Stimulated activated CD8-positive, alpha-beta memory T cell treated with anti-CD3 and anti-CD28 coated beads, Interleukin-2, amount 100 ng/mL, for 1 hour (primary cell): Measurements from ENCODE around the gene ULK3.
"Not testable (repeated sequence)": the region's sequence is repeated elsewhere in the genome, so short reads cannot be mapped to it uniquely, and the experiment has no call there.

Experiments used
- DNase-seq, 2 donors: peaks; one replicate each; pipeline ENCODE4 v3.0.0-alpha.2; 2020; ENCODE audit warnings: low read depth in 2 of 2

Gene ULK3, protein sequence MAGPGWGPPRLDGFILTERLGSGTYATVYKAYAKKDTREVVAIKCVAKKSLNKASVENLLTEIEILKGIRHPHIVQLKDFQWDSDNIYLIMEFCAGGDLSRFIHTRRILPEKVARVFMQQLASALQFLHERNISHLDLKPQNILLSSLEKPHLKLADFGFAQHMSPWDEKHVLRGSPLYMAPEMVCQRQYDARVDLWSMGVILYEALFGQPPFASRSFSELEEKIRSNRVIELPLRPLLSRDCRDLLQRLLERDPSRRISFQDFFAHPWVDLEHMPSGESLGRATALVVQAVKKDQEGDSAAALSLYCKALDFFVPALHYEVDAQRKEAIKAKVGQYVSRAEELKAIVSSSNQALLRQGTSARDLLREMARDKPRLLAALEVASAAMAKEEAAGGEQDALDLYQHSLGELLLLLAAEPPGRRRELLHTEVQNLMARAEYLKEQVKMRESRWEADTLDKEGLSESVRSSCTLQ

DNA sequence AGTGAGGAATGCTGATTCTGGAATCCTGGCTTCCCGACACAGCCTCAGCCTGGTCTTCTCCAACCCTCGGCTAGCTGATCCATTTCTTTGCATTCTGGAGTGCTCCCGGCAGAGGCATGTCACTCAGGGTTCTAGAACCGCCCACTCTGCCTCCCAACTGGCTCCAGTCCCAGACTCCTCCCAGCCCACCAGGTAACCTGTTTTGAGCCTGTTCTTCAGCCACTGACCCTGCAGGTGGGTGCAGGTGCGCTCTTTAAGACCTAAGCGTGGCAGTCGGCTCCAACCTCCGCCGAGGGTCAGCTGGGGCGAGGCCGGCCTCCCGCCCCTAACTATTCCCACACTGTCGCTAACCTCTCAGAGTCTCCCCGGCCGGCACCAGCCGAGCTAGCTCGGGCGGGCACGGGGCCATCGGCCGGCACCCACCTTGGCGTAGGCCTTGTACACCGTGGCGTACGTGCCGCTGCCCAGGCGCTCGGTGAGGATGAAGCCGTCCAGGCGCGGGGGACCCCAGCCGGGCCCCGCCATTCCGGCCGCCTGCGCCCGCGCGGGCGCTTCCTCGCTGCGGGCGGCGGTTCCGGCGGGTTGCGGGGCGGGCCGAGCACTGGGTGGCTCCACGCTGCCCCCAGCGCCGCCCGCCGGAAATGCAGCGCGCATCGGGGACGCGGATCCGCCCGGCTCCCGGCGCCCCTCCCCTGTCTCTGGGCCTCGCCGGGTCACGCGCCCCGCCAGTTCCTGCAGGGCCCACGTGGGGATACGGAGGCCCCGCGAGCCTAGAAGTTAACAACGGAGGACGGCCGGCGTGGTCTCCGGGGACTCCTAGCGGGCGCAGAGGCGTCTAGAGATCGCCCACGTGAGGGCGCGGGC, at the start of gene ULK3:
ULK3 (minus strand) TSS at position 576 of the 864 bp plus-strand sequence; CDS start at position 525, 51 bp downstream.
- peak; percentile 81 to 85 for DNase-seq

DNA sequence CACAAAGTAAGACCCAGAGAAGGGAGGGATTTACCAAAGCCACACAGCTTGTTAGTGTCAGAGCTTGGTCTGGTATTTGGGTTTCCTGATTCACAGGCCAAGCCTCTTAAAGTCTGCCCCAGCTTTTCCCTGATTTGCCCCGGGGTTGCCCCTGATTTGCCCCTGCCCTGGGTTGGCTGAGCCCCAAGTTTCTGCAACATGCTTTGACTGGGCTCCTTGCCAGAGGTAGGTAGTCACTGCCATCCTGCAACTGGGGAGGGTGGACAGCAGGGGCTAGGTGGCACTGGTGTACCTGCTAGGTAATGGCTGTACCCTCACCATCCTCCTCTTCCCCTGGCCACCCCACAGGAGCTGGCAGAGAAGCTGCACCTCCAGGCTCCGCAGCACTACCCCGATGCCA, 49.4 kb upstream of the ULK3 start:
- no peak for DNase-seq

- DNase-seq: no peak
Observed at GRCh38 chr15:74891469-74891868, 48.5 kb upstream of the ULK3 start.

DNA sequence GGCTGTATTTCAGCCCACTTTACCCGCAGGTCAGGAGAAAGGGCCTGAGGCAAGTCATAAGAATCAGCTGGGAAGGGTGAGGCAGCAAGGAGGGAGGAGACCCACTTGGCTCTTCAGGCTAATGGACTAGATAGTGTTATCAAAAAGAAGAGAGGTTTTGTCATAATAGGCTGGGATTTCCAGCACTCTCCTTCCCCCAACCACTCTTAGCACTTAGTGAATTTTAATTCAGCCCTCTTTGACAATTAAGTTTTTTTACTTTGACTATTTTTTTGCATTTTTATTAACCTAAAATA, 47.7 kb upstream of the ULK3 start:
- no peak for DNase-seq

DNA sequence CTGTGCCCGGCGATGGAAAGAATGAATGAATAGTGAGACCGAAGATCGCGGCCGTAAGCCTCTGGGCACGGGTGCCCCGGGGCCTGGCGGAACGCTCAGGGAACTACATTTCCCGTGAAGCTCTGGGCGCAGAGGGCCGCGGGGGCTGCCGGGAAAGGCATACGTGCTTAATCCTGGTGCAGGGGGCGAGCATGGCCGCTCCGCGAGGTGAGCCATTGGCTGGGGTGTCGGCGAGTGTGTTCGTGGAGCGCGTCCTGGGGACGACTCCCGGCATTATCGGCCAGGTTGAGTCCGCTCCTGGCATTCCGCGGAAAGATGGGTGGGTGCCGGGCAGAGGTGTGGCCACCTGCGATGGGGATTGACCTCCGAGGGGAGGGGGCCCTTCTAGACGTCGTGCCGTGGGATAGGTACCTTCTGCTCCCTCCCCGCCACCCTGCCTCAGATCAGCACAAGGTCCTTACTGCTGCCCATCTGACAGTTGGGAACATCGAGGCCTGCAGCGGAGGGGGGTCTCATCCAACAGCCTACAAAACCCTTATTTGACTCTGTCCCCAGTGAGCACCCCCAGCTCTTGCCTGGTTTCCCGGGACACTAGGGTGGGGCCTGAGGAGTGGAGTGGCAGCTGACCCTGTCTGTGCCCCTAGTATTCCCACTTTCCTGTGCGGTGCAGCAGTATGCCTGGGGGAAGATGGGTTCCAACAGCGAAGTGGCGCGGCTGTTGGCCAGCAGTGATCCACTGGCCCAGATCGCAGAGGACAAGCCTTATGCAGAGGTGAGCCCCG, 47.1 kb upstream of the ULK3 start, which contains the start of gene MPI:
MPI (plus strand) TSS at position 160 of the 782 bp plus-strand sequence; CDS start at position 192, 32 bp downstream.
- DNase-seq: peak; percentile 59 to 70

DNA sequence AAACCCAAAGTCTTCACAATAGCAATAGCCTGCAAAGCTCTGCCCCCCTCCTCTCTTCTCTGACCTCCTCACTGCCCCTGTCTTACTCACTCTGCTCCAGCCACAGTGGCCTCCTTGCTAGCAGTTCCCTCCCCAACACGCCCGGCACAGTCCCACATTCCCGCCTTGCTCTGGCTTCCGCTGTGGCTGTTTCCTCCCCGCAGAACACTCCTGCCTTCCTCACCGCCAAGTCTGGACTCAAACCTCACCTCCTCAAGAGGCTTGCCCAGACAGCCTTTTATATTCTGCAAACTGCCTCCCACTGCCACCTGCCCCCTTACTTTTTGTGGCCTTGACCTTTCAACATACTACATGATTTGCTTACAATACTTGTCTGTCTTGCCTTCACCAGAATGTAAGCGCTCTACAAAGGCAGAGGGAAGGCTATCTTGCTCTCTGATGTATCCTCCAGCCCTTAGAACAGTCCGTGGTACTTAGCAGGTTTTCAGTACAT, 46.5 kb upstream of the ULK3 start:
- DNase-seq: no peak

DNA sequence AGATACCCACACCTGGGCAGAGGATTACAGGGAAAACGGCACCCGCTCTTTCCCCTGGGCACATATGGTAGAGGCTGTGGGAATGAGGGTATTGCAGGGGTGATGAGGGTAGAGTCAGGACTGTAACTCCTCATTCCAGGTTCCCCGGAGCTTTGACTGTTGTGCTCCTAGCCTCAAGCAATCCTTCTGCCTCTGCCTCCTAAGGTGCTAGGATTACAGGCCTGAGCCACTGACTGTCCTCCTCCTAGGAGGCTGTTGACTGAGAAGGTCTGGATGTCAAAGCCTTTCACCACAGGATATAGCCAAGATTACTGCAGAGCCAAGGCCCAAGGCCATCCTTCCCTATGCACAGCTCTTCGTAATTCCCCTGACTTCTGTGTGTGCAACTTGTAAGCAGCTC, 45.8 kb upstream of the ULK3 start:
- DNase-seq: no peak

GRCh38 chr15:74887537-74888193, 44.7 kb upstream of the ULK3 start:
- not testable (repeated sequence) for DNase-seq

GRCh38 chr15:74885461-74885860, 42.5 kb upstream of the ULK3 start:
- no peak for DNase-seq

DNA sequence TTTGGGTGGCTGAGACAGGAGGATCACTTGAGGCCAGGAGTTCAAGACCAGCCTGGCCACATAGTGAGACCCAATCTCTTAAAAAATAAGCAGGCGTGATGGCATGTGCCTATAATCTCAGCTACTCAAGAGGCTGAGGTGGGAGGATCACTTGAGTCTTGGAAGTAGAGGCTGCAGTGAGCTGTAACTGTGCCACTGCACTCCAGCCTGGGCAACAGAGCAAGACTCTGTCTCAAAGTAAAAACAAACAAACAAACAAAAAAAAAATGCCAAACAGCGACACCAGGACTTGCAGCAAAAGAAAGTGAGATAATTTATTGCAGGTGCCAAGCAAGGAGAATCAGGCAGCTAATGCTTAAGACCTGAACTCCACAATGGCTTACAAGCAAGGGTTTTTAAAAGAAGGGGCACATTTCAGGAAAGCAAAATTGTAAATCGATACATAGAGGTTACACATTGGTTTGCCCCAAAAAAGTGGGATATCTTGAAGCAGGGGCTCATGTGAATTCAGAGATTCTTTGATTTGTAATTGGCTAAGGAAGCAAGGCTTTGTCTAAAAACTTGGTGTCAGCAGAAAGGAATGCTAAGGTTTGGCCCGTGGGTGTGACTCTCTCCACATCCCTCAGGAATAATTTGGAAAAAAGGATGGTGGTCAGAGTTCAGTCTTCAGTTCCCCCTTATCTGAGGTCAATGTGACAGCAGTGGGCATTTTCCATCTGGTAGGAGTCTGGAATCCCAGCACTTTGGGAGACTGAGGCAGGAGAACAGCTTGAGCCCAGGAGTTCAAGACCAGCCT, 41.7 kb upstream of the ULK3 start:
- no peak for DNase-seq

DNA sequence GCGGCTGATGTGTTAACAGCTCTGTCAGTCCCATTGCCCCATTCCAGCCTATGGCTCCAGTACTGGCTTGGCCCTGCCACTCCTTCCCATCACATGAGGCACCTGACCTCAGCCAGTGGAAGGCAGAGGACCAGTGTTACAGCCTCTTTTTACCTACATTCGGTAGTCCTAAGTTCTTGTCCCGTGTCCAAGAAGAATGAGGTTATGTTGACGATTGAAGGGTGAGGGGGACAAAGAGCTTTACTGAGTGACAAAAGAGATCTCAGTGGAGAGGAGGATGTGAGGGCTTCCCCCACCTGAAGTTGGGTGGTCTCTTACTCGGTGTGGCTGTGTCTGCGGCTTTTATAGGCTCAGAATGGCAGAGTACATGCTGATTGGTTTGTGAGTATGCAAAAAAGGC, 39.6 kb upstream of the ULK3 start:
- DNase-seq: no peak

DNA sequence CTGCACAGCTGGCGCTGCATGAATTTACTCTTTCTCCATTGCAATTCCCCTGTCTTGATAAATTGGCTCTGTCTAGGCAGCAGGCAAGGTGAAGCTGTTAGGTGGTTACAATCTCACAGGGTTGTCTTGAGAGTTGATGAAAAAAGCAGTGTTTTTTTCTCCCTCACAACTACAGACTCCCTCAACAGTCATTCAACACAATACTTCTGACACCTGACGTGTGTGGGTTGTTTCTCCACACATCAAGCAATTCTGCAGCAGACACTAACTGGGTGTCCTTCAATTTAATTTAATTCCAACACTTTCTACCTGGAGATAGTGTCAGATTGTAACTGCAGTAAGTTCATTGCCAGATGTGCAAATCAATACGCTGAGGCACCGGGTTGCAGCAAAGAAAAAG, 35.3 kb upstream of the ULK3 start:
- no peak for DNase-seq

DNA sequence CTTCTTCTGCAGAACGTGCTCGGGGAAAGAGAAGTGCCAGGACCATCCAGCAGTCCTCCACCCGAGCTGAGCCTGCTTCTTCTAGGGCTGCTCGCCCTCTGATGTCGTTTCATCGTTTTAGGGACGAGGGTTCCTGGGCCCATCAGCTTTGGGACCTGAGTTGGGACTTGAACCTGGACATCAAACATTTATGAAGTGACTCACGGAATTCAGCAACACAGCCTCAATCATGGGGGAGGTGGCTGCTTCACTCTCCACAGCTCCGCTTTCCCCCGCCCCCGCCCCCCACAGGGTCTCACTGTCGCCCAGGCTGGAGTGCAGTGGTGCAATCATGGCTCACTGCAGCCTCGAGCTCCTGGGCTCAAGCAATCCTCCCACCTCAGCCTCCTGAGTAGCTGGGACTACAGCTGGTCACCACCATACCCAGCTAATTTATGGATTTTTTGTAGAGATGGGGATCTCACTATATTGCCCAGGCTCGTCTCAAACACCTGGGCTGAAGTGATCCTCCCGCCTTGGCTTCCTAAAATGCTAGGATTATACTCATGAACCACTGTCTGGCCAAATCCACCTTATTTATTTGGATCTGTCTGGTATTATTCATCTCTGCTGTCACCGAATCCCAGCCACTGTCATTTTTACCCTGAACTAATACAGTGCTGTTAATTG, 30.9 kb upstream of the ULK3 start:
- no peak for DNase-seq

- DNase-seq: peak; percentile 77 to 84
Observed at GRCh38 chr15:74873036-74873755, 30.2 kb upstream of the ULK3 start, which contains the start of gene SCAMP2. TSS of gene SCAMP2 (minus strand) at chr15:74873365. CDS start at chr15:74873255, 110 bp downstream.

DNA sequence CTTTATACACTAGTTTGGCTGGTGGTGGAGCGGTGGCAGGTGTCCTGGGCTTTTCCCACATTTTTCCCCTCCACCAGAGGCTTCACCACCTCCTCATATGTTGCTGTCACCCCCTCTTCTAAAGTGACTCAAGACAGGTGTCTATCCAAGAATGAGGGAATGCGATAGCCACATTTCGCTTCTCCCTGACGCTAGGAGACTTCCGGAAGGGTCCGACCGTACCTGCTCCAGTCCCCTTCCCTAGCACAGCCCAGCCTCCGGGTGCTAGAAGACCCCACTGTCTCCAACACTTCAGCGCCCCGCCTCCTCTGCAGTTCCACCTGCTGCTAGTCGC, 29.7 kb upstream of the ULK3 start:
- DNase-seq: no peak

DNA sequence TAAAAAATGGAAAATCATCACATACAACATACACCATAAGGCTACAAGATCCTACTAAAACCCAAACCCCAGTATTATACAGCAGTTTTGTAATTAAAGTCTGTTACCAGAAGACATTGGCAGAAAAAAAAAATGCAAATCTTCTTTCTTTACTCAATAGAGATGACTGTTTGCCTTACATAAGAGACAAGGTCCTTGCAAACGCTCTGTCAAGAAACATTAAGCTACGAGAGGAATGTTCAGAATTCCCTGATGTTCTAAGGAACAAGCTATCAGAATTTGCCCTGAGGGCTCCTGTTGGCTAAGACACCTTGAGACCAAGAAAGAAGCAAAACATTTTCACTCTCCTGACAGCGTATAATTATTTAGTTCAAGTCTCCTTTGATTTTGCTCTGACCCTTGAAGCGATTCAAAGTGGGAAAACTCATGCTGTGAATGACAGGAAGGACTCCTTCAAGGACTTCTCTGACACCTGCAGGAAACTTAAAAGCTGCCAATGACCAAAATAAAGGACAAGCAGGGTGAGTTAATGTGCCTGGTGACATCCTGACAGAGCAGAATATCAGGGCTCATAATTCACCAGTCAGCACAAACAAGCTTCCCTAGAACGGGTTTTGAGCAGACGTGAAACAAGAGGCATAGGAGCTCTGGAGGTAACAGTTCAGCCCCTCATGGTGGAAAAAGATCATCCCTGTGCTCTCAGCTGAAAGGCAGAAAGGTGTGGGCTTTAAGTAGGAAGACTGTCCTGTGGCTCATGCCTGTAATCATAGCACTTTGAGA, 27.7 kb upstream of the ULK3 start:
- DNase-seq: no peak

DNA sequence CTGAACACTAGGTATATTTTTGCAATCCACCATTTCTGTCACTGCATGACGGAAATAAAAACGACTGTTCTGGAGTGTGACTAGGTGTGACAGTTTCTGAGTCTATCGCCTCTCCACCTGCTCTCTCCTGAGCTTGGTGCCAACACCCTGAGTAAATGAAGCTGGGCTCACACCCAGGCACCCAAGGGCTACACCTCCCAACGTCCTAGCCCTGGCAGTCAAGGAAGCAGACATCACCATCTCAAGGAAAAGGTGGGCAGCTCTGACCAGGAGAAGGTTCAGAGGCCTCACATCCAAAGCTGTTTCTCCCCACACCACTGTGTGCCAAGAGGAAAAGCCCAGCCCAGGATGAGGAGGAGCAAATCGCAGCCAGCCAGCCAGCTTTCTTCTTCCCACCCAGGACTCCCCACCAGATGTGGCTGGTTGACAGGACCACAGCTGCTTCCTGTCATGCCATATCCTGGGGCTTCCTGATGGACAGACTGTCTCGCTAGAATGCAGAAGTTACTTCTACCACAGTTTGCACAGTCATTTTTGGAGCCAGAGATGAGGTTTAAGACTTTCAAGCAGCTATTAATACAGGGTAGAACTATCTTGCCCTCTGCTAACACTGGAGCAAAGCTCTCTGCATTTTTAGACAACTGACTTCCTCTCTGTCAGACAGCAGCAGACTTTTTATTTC, 26.9 kb upstream of the ULK3 start:
- no peak for DNase-seq

DNA sequence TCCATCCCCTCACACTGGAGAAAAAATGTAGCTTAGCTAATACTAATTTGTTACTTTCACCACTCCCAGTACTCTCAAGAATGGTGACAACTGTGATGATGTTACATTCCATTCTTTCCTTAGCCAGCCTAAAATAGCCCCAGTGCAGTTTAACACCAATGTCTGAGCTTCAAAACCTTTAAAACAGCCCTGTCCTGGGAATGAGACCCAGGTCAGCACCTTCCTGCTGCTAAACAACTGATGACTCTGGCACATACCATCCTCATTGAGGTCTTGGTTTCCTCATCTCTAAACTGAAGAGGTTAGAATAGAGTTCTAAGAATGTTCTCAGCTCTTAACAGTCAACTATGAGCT, 26.4 kb upstream of the ULK3 start:
- DNase-seq: no peak
